ENCODE results near the gene CTXN1.
A peak's percentile ranks its signal among the peaks of the same experiment; 100 is the strongest.
"Not testable (repeated sequence)": the region's sequence is repeated elsewhere in the genome, so short reads cannot be mapped to it uniquely, and the experiment has no call there.

The CTXN1 gene

DNA sequence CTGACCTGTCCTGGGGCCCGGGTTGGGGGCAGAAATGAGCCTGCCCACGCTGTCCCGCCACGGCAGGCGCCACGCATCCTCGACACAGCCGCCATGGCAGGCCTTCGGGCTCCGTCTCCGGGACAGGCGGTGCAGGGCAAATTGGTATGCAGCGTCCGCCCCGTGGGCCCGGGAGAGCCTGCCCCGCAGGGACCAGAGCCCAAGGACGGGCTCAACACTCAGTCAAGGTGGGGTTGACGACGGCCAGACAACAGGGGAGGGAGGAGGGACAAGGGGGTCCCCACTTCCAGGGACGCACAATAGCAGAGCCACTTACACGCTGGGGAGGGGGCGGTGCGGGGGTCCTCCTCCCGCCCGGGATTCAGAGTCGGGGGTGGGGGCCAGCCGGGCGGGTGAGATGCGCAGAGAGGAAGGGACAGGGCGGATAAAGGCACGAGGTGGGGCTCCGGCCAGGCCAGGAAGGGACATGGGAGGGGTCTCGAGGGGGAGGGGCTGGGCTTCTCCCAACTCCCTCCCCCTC lies 1.2 kb downstream of the CTXN1 start:
- no peak for DNase-seq

DNA sequence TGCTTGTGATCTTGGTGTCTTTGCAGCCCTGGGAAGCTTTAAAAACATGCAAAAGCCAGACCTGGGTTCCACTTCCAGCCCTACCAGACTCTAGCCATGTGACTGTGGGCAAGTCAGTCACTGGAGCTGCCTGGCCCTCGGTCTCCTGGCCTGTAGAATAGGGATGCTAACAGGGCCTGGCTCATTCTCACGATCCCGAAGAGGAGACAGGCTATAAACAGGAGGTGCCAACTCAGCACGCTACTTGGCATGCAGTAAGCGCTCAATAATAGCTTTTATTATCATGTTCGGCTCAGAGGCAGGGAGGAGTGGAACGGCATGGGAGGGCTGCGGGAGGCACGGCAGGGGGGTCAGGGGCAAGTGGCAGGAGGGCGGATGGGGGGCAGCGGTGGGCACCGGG lies 1.7 kb downstream of the CTXN1 start:
- no peak for DNase-seq

DNA sequence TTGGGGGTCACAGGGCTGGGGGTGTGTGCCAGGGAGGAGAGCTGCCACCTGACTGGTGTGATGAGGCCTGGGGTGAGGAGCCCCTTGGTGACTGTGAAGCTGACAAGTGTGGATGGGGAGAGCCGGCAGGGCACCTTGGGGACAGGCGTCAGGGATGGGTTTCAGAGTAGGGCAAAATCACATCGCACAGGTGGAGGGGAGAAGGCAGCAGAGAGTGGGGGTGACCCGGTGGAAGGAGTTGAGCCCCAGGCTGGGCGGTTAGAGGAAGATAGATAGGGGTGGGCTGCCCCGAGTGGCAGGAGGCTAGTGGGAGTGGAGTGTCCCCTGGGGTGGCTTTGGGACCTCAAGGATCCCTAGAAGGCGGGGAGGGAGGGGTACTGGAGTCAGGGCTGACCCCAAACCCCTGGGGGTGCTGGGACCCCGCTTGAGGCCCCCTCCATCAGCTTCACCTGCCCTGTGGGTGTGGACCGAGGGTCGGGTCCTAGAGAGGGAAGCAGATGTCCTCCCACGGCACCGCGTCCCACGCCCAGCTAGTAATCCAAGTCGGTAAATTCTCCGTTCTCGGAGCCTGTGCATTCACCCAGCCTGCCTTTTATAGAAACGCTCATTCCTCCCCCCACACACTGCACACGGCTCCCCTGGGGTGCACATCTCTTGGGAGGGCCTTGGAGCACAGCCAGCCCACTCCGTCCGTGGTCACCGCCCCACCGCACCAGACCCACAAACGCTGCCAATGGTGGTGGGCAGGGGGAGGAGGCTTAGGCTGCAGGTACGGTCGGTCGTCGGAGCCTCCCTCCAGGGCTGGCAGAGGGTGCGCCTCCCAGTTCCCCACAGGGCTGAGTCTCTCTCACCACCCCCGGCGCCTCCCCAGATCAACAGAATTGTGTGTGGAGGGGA lies 2.4 kb downstream of the CTXN1 start:
- no peak for DNase-seq

DNA sequence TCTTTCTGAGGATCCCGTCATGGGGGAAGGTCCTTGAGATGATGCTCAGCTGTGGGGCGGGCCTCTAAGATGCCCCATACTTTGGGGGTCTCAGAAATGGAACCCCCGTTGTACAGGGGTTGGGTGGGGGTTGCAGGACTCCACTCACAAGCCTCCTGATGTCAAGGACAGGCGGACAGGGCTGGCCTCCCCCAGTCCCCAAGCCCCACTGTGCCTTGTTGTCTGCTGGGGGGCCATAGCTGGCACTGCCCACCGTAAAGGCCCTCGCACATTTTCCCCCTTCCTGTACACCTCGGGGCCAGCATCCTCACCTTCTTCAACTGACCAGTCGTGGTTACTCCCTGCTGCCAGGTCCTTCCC lies 3.1 kb downstream of the CTXN1 start:
- no peak for DNase-seq

DNA sequence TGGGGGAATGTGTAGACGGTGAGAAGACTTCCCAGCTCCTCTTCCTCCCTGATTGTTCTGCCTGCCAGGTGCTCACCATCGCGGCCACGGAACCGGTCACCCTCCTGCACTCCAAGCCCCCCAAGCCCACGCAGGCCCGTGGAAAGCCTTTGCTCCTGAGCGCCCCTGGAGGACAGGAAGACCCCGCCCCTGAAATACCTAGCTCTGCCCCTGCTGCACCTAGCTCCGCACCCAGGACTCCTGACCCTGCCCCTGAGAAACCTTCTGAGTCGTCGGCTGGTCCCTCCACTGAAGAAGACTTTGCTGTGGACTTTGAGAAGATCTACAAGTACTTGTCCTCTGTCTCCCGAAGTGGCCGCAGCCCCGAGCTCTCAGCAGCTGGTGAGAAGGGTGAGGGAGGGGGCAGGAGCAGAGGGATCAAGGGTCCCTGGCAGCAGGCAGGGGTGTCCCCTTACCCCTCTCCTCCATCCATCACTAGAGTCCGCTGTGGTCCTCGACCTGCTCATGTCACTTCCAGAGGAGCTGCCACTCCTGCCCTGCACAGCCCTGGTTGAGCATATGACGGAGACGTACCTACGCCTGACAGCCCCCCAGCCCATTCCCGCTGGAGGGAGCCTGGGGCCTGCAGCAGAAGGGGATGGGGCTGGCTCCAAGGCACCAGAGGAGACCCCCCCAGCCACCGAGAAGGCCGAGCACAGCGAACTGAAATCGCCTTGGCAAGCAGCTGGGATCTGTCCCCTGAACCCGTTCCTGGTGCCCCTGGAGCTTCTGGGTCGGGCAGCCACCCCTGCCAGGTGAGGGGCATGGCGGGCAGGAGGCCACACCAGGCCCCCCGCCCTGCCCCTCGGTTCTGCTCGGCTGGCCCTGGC lies 3.7 kb downstream of the CTXN1 start:
- DNase-seq = no peak

DNA sequence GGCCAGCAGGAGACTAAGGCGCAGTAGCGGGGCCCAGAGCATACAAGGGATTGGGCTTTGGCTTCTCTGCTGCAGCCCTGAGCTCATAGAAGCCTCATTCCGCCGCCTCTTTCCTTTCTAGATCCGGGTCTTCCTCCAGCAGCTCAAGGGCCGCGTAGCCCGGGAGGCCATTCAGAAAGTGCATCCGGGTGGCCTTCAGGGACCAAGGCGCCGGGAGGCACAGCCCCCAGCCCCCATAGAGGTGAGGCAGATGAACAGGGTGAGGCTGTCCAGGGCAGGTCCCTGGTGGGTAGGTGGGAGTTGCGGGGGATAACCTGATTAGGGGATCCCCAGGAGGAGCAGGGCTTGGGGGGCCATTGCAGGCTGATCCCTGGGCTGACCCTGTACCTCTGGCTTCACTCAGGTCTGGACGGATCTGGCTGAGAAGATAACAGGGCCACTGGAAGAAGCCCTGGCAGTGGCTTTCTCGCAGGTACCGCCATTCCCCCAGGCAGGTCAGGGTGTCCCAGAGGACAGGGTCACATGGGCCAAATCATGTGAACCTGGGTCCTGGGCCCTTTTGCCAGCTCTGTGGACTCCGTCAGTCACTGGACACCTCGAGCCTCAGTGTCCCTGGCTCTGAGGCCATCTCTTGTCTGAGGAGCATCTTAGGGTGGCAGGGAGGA lies 4.5 kb downstream of the CTXN1 start:
- no peak for DNase-seq

DNA sequence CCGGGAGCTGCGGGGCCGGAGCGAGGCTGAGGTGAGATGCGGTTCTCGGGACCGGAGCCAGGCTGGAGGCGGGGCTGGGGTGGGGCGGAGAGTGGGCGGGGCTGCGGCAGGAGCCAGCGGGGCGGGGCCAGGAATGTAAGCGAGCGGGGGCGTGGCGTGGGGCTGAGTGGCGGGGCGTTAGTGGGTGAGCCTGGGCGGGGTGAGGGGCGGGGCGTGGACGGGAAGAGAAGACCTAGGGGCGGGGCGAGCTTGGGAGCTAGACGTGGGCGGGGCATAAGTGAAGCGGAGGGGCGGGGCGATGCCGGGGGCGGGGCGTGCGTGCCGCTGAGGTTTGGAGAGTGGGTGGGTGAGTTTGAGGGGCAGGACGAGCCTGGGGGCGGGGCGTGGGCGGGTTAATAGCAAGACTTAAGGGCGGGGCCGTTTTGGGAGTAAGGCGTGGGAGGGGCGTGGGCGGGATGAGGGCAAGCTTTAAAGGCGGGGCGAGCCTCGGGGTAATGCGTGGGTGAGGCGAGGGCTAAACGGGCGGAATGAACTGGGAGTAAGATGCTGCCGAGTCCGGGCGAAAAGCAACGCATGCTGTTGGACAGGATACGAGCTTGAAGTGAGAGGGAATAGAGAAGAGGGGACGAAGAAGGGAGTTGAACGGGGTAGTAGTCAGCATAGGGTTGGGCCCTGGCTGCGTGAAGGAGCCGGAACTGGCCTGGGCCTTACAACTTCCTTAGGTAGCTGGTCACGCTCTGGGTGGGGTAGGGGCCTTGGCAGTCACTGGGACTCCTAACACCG lies 5.2 kb downstream of the CTXN1 start:
- peak; percentile 100 for DNase-seq

DNA sequence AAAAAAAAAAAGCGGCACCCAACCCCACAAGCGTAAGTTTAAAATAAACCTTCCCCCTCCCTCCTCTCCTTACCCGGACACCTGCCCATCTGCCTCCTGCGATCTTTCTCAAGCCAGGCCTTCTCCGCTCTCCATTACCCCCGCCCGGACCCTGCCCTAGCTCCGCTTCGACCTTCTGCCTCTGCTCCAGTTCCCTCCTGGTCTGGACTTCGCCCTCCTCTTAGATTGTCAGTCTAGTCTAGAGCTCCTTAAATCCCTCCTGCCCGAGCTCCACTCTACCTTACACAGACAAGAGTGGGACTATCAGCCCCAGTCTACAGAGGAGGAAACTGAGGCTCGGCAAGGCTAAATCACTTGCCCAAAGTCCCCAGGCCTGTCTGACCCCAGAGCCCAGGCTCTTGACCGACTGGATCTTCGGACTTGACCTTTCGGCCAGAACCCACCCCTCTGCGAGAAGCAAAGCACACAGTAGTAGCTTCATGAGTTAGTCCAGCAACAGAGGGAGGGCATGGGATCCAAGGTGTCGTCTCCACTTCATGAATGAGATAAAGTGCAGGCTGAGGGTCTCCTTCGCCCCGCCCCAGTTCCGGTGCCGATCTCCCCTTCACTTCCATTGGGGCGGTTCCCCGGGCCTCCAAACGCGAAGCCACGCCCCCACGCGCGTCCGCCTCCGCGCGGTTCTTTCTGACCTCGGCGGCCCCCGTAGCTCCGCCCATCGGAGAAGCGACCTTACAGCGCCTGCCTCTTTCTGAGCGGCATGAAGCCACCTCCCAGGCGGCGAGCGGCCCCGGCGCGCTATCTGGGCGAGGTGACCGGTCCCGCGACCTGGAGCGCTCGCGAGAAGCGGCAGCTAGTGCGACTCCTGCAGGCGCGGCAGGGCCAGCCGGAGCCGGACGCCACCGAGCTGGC lies 6.1 kb downstream of the CTXN1 start, which contains the start of gene SNAPC2:
SNAPC2 (plus strand) TSS at position 729 of the 909 bp plus-strand sequence; CDS start at position 758, 29 bp downstream.
- DNase-seq = peak; percentile 98

DNA sequence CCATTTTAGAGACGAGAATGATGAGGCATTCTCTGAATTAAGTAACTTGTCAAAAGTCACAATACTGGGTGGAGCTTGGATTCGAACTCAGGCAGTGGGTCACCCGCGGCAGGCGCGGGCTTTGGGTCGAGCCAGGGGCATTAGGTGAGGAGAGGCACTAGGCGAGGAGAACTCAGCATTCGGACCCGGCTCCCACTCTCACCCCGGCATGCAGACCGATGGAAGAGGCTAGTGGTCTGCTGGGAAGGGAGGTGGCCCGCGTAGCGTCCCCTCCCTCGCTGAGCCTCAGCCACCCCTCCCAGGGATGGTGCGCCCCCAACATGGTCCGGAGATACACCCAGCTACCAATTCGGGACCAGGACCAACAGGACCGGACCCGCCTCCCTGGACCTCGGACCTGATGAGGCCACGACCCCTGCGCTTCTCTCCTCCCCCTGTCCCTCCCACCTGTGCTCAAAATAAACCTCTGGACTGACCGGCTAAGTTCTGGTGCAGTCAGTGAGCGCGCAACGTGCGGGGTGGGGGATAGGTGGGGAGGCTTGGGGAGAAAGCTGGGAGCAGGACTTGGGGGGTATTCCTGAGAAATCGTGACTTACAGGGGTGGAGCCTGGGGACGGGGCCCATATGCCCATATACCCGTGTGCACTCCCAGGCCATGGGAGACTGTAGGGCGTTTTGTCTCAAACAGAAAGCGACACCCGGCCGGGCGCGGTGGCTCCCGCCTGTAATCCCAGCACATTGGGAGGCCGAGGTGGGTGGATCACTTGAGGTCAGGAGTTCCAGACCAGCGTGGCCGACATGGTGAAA lies 7.1 kb downstream of the CTXN1 start:
- DNase-seq = no peak

DNA sequence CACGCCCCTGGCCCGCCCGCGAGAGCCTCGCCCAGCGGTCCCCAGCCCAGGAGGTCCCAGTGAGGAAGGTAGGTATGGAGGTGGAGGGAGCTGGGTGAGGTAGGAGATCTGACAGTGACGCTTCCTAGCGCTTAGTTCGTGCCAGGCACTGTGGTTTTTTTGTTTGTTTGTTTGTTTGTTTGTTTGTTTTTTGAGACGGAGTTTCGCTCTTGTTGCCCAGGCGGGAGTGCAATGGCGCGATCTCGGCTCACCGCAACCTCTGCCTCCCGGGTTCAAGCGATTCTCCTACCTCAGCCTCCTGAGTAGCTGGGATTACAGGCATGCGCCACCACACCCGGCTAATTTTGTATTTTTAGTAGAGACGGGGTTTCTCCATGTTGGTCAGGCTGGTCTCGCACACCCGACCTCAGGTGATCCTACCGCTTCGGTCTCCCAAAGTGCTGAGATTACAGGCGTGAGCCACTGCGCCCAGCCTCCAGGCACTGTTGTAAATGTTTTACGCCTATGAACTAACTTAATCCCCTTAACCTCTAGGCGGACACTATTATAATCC lies 7.8 kb downstream of the CTXN1 start:
- not testable (repeated sequence) for DNase-seq

DNA sequence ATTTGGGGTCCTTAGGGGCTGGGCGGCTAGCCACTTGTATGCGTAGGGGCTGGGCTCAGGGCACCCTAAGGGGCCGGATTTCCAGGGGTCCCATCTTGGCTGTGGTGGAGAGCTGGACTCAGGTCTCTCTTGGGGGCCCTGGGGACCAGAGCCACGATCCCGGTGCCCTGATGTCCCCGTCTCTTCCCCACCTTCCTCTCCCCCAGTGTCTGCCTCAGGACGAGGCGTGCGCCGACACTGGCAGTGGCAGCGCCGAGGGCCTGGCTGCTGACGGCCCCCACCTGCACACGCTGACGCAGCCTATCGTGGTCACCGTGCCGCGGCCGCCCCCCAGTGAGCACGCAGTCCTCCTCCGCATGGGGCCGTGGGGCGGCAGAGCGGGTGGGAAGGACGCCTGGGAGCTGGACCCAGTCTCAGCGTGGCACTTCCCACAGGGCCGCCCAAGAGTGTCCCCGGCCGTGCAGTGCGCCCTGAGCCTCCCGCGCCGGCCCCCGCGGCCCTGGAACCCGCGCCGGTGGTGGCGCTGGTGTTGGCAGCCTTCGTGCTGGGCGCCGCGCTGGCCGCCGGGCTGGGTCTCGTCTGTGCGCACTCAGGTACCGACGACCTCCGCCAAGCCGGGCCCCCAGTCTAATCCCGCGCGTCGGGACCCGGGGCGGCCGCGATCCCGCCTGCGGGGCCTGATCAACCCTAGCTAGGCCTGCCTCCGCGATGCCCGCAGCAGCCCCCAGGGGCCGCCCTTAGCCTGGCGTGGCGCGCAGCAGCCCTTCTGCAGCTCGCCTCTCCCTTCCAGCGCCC lies 8.5 kb downstream of the CTXN1 start:
- peak; percentile 66 for DNase-seq

DNA sequence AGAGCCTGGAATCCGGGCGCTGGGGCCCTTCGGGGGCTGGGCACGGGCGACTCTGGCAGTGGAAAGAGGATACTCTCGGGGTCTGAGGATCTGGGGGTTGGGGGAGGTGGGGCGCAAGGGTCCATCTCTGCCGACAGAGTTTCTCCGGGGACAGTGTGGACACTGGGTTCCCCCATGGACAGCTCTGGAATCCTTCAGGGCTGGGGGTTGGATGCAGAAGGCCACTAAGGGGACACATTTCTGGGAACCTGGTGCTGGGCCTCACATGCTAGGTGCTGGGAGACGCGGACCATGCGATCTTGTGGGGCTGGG lies 9.0 kb downstream of the CTXN1 start:
- DNase-seq = no peak

DNA sequence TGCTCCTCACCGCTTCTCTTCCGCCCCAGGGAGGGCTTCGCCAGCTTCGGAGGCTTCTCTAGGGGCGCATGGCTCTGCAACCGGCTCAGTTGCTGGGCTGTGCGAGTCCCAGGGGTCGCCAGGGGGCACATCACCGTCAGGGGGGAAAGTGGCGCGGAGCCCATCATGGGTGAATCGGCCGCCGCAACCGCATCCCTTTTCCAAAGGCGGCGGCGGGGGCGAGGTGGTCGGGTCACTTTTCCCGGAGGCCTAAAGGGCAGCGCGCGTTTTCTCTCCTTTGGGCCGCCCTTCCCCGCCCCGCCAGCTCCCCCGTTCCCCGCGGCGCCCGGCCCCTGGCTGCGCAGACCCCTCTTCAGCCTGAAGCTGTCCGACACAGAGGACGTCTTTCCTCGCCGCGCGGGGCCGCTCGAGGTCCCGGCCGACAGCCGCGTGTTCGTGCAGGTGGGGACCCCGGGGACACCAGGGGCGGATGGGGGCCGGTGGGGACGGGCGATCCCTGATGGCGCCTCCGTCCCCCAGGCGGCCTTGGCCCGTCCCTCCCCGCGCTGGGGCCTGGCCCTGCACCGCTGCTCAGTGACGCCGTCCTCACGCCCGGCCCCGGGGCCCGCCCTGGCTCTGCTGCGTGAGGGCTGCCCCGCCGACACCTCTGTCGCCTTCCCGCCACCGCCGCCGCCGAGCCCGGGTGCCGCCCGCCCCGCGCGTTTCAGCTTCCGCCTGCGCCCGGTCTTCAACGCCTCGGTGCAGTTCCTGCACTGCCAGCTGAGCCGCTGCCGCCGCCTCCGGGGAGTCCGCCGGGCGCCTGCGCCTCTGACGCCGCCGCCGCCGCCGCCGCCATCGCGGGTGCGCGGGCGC lies 9.6 kb downstream of the CTXN1 start:
- DNase-seq = peak; percentile 59

DNA sequence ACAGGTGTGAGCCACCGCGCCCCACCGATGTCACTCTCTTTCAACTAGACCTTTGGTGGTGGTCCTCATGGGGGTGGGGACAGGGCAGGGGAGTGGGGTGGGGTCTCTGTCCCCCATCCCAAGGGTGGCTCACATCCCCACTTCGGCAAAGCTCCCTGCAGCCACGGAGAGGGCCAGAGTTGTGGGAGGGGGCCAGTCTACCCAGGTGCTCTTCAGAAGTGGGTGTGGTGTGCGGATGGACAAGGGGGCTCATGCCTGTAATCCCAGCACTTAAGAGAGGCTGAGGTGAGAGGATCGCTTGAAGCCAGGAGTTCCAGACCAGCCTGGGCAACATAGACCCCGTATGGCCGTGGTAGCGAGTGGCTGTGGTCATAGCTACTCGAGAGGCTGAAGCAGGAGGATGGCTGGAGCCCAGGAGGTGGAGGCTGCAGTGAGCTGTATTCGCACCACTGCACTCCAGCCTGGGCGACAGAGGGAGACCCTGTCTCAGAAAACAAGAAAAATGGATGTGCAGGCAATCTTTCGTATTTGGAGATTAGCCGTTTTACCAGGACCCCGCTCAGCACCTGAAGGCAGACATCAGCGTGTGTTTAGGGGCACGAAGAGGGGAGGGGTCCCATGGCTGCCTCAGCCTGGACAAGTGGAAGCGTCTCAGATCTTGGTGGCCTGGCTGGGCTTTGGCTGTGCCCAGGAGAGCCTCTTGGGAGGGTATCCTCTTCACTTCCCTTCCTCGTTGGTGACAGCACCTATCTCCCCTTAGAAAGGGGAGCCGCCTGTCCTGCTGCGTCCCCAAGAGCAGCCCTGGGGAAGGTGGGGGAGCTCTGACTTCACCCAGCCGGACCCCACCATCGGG lies 10.5 kb downstream of the CTXN1 start:
- DNase-seq = no peak

DNA sequence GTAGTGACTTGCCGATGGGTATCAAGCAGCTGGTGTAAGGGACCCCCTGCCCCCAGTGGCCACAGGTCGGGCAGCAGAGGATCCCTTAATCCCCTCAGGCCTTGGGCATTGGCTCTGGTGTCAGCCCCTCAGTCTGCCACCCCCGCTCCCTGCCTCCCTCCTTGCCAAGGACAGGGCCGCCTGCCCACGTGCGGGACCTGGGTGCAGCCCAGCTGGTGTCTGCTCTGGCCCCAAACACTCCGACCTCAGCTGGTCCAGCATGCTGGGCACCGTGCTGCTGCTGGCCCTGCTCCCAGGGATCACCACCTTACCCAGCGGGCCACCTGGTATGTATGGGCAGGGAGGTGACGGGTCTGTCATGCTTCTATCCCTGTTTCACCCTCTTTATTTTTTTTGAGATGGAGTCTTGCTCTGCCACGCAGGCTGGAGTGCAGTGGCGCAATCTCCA lies 11.3 kb downstream of the CTXN1 start, which contains the start of gene TGFBR3L:
TGFBR3L (plus strand) TSS at position 233 of the 448 bp plus-strand sequence.
- no peak for DNase-seq

DNA sequence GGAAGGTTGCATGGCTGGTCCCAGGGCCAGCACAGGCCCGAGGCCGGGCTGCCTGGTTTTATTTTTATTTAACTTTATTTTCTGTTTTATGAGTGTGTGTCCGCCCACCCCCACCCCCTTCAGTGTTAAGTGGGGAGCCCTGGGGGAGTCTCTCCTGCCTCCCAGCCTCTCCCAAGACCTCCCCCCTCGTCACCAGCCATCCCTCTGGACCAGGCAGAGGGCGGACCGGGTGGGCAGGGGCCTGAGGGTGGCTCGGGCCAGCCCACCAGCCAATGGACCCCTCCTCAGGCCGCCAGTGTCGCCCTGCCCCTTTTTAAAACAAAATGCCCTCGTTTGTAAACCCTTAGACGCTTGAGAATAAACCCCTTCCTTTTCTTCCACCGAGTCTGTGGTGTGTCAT lies 11.8 kb downstream of the CTXN1 start:
- DNase-seq = no peak

DNA sequence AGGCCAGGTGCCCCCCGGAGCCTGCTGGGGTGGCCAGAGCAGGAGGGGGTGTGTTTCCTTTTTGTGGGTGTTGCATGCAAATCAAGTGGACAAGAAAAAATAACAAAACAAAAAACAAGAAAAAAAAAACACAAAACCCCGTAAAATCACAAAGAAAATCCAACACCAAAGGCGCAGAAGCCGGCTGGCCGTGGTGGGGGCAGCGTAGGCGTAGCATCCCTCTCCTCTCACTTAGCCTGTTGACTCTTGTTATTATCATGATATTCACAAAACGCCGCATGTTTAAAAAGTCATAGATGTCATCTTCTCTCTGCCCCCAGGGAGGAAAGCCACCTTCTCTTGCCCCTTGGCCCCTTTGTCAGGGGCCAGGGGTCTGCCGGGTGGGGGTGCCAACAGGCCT lies 12.3 kb downstream of the CTXN1 start:
- DNase-seq = no peak
